ENCODE data around the gene AGFG2.
"Not testable (repeated sequence)": the region's sequence is repeated elsewhere in the genome, so short reads cannot be mapped to it uniquely, and the experiment has no call there.

Gene AGFG2

DNA sequence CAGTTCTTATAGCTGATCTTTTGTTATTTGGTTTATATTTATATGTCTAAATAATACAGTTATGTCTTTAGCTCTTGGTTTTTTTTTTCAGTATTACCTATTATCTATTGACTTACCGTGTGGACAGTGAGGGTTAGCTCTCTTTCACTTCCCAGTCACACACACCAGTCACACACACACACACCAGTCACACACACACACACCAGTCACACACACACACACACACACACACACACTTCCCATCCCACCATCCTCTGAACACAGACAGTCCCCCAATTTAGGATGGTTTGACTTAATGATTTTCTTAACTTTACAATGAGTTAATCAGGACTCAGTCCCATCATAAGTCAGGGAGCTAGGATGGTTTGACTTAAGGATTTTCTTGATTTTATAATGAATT lies 18.9 kb upstream of the AGFG2 start:
- no peak for DNase-seq (ENCODE audit: low spot score)

DNA sequence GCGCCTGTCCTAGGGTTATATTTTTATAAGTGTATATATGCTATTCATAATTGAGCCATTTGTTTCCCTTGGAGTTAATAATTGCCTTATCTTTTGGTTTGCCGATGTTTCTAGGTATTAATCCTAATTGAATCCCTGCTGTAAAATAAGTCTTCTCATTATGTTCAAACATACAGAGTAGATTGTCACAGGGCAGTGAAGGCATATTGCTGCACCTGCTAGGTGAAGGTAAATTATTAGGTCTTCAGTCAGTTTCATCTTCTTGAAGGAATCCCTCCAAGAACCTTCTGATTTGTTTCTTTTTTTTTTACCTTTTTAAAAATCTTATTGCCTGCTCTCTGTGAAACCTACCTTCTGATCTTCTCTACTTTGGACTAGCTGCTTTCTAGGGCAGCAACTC lies 17.9 kb upstream of the AGFG2 start:
- DNase-seq (ENCODE audit: low spot score), result no peak

DNA sequence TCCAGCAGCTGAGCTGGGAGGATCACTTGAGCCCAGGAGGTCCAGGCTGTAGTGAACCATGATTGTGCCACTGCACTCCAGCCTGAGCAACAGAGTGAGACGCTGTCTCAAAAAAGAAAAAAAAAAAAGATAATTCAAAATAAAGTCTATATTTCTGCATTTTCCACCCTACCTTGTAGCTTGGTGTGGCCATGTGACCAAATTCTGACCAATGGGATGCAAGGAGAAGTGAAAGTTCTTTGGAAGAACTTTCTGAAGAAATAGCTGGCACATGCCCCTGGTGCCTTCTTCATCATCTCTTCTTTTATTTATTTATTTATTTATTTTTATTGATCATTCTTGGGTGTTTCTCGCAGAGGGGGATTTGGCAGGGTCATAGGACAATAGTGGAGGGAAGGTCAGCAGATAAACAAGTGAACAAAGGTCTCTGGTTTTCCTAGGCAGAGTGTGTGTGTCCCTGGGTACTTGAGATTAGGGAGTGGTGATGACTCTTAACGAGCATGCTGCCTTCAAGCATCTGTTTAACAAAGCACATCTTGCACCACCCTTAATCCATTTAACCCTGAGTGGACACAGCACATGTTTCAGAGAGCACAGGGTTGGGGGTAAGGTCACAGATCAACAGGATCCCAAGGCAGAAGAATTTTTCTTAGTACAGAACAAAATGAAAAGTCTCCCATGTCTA lies 17.0 kb upstream of the AGFG2 start:
- DNase-seq (ENCODE audit: low spot score), result not testable (repeated sequence)

DNA sequence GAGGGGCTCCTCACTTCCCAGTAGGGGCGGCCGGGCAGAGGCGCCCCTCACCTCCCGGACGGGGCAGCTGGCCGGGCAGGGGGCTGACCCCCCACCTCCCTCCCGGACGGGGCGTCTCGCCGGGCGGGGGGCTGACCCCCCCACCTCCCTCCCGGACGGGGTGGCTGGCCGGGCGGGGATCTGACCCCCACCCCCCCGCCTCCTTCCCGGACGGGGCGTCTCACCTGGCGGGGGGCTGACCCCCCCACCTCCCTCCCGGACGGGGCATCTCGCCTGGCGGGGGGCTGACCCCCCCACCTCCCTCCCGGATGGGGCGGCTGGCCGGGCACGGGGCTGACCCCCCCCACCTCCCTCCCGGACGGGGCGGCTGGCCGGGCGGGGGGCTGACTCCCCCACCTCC lies 15.8 kb upstream of the AGFG2 start:
- not testable (repeated sequence) for DNase-seq (ENCODE audit: low spot score)

DNA sequence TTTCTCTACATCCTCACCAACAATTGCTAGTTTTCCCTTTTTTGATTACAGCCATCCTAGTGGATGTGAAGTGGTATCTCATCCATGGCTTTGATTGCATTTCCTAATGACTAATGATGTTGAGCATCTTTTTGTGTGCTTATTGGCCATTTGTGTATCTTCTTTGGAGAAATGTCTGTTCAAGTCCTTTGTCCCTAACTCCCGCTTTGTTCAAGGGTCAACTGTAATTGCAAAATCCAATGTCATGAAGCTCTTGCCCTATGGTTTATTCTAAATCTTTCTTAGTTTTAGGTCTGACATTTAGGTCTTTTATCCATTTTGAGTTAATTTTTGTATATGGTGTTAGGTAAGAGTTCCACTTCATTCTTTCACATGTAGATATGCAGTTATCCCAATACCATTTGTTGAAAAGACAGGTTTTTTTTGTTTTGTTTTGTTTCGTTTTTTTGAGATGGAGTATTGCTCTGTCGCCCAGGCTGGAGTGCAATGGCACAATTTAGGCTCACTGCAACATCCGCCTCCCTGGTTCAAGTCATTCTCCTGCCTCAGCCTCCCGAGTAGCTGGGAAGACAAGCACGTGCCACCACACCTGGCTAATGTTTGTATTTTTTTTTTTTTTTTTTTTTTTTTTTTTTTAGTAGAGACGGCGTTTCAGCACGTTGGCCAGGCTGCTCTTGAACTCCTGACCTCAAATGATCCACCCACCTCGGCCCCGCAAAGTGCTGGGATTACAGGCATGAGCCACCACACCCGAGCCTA lies 10.7 kb upstream of the AGFG2 start:
- DNase-seq (ENCODE audit: low spot score), result not testable (repeated sequence)

DNA sequence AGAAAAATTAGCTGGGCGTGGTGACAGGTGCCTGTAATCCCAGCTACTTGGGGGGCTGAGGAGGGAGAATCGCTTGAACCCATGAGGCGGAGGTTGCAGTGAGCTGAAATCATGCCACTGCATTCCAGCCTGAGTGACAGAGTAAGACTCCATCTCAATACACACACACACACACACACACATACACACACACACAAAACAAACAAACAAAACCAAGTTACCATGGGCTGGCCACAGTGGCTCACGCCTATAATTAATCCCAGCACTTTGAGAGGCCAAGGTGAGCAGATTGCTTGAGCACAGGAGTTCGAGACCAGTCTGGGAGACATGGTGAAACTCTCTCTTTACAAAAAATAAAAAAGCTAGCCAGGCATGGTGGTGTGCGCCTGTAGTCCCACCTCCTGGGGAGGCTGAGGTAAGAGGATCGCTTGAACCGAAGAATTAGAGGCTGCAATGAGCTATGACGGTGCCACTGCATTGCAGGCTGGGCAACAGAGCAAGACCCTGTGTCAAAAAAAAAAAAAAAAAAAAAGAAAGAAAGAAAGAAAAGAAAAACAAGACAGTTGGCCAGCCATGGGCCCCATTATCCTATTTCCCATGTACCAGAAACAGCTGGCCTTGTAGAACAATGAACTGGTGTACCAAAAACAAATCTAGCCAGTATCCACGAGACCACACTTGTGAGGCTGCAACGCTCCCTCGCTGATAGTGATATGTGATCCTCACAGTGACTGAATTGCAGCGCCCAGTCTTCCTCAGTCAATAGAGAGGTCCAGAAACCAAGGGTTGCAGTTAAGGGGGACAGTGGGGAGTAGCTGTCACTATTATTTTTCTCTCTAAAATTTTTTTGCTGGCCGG lies 6.6 kb upstream of the AGFG2 start:
- no peak for DNase-seq (ENCODE audit: low spot score)

DNA sequence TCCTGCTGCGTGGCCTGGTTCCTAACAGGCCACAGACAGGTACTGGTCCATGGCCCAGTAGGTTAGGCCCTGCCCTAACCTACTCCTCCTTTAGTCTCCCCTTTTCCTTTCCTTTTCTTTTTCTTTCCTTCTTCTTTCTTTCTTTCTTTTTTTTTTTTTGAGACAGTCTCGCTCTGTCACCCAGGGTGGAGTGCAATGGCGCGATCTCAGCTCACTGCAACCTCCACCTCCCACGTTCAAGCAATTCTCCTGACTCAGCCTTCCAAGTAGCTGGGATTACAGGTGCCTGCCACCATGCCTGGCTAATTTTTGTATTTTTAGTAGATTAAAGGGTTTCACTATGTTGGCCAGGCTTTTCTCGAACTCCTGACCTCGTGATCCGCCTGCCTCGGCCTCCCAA lies 3.0 kb upstream of the AGFG2 start:
- DNase-seq (ENCODE audit: low spot score), result not testable (repeated sequence)

DNA sequence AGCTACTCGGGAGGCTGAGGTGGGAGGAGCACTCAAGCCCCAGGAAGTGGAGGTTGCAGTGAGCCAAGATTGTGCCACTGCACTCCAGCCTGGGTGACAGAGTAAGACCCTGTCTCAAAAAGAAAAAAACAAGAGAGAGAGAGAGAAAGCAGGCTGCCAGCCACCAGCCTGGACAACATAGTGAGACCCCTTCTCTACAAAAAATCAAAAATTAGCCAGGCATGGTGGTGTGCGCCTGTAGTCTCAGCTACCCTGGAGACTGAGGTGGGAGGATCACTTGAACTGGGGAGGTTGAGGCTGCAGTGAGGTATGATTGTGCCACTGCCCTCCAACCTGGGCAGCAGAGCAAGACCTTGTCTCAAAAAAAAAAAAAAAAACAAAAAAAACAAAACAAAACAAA lies 2.3 kb upstream of the AGFG2 start:
- DNase-seq (ENCODE audit: low spot score), result not testable (repeated sequence)

DNA sequence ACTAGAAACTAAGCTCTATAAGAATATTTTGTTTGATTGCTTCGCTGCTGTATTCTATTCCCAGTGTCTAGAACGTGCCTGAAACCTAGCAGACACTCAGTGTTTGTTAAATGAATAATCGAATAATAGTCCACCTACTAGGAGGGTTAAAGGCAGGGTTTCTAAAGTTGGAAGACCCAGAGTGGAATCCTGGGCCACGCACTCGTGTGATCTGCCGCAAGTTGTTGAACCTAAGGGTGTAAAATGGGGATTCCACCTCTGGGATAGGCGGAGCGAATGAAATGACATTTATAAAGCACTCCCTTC lies 702 bp upstream of the AGFG2 start:
- DNase-seq (ENCODE audit: low spot score), result no peak

DNA sequence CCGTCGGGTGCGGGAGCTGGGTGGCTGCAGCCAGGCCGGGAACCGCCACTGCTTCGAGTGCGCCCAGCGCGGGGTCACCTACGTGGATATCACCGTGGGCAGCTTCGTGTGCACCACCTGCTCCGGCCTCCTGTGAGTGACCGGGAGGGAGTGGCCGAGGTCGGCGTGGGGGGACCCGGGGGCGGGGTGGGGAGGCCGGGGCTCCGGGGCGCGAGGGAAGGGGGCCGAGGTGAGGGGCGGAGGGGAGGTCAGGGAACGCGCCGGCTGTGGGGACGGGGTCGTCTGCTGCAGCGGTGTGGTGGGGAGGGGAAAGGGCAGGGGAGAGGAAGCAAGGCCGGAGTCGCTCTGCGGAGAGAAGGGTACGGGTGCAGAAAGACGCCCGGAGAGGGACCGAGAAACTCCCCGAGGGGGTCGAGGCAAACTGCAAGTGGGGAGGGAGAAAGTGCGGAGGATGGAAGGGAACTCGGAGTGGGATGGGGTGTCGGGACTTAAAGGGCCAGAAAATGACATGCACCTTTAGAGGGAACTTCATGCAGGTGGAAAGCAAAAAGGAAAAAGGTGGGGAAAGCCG lies 518 bp downstream of the AGFG2 start:
- no peak for DNase-seq (ENCODE audit: low spot score)

DNA sequence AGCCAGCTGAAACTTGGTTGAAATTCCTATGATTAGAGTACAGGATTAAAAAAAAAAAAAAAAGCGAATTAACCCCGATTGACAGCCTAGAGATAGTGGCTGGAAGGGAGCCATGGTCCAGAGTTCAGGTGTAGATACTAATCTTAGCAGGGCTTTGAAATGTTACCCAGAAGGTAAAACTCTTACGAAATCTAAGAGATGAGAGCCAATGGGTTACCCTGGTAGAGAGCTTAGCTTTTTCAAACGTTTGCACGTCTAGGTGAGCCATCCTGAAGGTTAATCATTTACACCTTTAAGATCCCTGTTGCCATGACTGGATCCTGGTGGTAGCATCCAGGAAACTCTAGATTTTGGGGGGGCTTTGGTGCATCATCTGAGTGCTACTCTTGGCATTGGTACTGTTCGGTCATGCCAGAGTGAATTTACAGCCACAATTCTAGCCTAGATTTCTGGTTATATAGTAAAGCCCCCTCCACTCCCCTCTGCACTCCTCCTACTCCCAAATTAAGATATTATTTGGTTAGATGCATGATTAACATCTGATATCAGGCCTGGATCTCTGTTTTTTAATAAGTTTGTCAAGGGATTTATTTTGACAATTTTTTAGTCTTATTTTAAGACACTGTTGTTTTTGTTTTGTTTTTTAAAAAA lies 1.2 kb downstream of the AGFG2 start:
- no peak for DNase-seq (ENCODE audit: low spot score)

DNA sequence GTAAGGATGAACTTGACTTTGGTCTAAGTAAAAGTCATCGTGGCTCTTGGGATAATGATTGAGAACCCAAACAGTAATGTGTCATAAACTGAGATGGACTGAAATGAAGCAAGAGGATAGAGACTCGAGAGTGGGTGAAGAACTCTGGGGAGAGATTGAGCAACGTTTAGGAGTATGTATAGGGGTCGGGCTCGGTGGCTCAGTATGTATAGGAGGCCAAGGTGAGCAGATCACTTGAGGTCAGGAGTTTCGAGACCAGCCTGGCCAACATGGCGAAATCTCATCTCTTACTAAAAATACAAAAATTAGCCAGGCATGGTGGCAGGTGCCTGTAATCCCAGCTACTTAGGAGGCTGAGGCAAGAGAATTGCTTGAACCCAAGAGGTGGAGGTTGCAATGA lies 2.3 kb downstream of the AGFG2 start:
- DNase-seq (ENCODE audit: low spot score), result not testable (repeated sequence)

DNA sequence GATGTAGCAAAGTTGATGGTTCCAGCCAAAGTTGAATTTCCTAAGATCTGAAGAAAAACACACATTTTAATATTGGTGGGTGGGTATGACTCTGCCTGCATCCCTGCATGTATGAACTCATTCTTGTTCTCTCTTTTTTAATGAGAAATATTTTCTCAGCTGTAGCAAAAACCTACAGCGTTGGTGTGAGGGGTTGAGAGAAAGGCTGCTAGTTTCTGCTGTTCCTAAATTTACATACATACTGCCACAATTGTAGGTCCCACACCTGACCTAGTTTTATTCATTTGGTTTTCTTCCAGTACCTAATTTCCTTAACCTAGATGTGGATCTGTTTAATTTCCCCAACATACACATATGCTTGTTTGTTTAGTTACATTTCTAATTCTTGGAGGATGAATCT lies 4.6 kb downstream of the AGFG2 start:
- no peak for DNase-seq (ENCODE audit: low spot score)

DNA sequence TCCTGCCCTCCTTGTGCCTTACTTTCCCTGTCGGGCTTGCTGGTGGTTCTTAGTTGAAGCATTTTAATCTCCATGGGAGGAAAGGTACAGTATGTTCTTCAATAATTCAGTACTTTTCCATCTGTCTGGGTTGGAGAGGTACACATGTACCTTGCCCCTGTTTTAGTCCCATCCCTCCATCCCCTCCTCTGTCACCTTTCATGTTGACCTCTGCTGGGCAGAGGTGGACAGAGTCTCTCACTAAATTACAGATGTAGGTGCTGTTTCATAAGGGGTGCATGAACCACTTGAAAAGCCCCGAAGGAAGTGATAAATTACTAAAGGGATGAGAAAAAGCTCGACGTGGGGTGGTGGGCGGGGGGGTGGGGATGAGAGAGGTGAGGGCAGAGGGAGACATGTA lies 5.4 kb downstream of the AGFG2 start:
- DNase-seq (ENCODE audit: low spot score), result no peak

DNA sequence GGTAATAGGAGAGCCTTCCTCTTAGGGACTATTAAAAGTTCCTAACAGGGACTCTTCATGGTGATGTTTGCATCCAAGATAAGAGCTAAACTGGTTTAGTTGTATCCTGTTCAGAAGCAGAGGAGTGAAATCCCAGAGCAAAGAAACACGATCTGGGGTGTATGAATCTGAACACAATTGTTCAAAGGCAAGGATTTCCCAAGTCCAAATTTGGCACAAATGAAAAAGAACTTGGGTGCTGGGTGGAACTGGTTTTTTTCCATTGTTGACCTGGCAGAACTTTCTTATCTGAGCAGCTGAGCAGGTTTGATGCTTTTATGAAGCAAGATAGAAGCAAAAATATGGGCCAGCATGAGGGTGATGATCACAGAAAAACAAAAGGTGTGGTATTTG lies 6.0 kb downstream of the AGFG2 start:
- no peak for DNase-seq (ENCODE audit: low spot score)

DNA sequence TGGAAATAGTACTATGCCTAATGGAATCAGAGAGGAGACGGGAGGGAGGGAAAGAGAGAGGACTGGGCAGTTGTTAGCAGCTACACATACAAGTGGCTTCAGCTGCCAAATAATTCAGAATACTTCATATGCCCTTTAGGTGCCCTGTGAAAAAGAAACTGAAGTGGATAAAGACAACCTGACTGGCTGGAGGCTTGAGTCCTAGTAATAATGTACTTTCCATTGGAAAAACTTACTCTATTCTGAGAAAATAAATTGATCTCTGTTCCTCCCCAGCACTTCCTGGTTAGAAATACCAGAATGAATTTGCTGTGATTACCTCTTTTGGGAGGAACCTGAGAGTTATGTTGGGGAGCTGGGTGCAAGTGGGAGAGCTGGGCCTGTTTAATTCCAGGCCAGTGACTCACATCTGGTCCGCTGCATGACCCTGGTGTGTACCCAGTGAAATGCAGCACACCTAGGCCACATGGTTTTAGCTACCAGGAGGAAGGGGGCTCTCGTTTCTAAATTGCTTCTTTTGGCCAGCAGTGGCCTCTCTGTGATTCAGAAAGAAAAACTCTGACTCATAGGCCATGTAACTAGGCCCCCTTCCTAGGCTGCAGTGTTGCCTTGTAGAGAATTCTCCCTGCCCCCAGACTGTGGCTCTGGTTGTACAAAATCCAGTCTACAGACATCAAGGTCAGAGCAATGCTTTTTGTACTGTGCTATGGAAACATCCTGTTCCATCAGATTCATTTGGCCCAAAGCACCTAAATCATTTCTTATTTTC lies 6.5 kb downstream of the AGFG2 start:
- peak; percentile 70 for DNase-seq (ENCODE audit: low spot score)

DNA sequence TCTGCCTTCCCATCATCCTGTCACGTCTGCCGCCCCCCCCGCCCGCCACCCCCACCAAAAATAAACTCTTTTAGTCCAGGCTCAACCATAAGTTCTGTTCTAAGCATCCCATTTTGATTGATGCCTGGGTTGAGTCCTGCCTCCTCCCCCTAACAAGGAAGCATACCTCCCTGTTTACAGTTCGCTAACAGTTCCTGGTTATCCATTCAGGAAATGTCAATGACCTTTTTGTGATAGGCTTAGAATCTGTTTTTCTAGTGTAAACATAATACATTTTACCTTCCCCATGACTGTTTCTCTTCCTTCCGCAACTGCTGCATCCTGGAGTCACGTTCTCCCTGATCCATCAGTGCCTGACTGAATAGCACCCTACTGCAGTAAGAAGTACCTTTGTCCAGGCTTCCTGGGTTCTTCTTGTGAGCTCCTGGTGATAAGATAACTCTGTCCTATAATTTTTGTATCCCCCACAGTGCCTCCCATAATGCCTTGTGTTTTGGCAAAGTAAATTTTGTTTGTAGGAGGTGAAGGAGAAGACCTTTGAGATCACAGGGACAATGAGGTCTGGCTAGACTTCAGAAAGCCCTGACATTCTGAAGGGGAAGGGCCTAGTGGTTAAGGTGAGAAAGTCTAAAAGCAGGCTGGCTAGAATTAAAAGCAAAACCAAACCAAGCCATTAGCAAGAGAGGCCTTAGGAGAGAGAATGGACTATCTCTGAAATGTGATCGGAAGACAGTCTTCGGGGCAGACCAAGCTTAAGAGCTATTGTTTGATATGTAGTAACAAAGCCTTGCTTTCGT lies 7.3 kb downstream of the AGFG2 start:
- peak; percentile 63 for DNase-seq (ENCODE audit: low spot score)

DNA sequence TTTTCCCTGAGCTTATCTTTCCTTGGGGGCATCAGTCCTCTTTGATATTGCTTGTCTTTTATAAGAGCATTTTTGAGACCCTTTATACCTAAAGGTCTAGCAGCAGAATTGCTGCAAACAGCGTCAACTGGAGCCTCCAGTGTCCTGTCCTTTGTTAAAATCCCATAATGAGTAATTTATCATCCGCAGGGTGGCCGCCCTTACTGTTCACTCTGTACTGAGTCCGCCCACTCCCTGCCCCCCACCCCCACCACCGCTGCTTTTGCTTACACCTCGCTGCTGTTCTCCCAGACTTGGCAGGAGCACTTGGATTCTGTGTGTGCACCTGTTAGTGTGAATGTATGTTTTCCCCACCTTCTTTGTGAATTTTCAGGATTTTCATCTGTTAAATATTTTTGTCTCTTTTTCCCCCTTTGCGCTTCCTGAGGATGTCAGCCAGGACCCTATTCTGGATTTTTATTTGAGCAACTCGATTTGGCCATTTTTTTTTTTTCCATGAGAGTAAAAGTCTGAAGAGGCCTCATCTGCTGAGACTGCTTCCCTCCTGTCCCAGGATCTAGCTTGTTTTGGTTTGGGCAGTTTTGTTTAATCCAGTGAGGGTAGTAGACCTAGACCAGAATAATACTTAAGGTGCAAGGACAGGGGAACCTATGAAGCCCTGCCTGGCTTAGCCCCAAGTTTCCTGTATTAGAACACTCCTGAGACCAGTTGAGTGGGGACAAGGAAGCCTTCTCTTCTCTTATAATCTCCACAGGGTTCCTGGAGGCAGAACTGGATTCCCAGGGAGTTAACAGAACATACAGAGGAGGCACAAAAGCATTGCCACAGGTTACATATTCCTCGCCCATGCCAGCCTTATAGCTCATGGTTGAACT lies 8.2 kb downstream of the AGFG2 start:
- DNase-seq (ENCODE audit: low spot score), result no peak

DNA sequence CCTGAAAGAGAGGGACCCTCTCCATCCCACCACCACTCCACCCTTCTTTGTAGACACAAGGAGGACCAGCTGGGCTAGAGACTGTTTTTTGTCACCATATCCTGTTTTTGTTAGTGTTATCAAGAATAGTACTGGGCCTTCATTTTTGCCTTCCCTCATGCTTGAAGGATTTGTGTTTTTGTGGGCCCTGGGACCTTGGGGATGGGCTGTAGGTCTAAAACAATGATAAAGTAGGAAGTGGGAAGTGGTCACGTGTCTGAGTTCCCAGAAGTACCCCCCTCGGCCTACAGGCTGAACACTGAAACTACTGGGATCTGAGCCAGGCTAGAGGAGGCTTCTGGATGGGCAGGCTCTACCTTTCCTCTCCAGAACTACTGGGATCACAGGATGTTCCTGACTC lies 8.9 kb downstream of the AGFG2 start:
- no peak for DNase-seq (ENCODE audit: low spot score)

DNA sequence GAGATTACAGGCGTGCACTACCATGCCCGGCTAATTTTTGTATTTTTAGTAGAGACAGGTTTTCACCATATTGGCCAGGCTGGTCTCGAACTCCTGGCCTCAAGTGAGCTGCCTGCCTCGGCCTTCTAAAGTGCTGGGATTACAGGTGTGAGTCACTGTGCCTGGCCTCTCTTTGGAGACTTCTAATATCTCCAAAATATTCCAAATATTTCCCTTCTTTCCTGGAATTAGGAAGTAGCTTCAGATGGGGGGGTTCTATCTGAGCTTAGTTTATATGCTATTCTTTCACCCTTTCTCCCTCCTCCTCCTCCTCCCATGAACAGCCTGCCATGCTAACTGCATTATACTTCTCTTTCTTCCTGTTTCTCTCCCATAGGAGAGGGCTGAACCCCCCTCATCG lies 9.4 kb downstream of the AGFG2 start:
- DNase-seq (ENCODE audit: low spot score), result not testable (repeated sequence)

Measured in CD4-positive, alpha-beta T cell treated with Interleukin-2 at 100 ng/mL for 4 hours (primary cell).